ENCODE data around the gene ADARB1. TPM values are rescaled to one million over a fixed set of nuclear protein-coding genes. Genes with fewer than 3 reads are reported as not detected.

The ADARB1 gene
- total and polyA plus RNA-seq, 9 of the 15 experiments (the other 6 are each of a cell fraction or from before 2014, with no cell fraction given): 6.7 to 16.0 (median 8.3) TPM

GRCh38 chr21:45049714-45050344 lies 24.6 kb upstream of the ADARB1 start:
- FAIRE-seq (no peak), ATAC-seq (peak; percentile 20; the same call in 1 of the 3 replicates), DNase-seq (ENCODE audit: extremely low read depth in 1 of 4, low spot score in 3 of 4) (no peak)
- no peak overlapping the region for H2AFZ ChIP-seq (ENCODE audit: low read depth, low read length)
- no peak overlapping the region for H3K27ac ChIP-seq (ENCODE audit: extremely low read depth, low read depth, low read length)
- ChIA-PET CTCF (ENCODE audit: low intra/inter-chr PET ratio) (no interaction called here), POLR2A (no interaction called here)
- intact Hi-C loops (cut with micrococcal nuclease) (no loop called here), in situ Hi-C loops (cut with MboI) (no loop called here)
- 12% methylated on average over 10 of the region's 12 CpGs for WGBS (ENCODE audit: insufficient coverage, low coverage, missing lambda C conversion rate)
- peaks cover 45 to 61% of the 10 kb centered on the region in 2 experiments for H3K27me3 ChIP-seq (ENCODE audit: control insufficient read depth in 2 of 2, insufficient read depth in 2 of 2, low read length in 2 of 2)
- H3K9me1 ChIP-seq (ENCODE audit: control insufficient read depth, insufficient read depth, low read length): no peaks in the 10 kb centered on the region
- no peaks in the 10 kb centered on the region for H3K79me2 ChIP-seq (ENCODE audit: control insufficient read depth, insufficient read depth, low read length)
- BruUV-seq (replicated peaks): no TSS peak
- H3K36me3 ChIP-seq (ENCODE audit: control insufficient read depth, insufficient read depth, low read length): no peaks in the 10 kb centered on the region
- TF ChIP-seq SRSF1 (IDR thresholded peaks at IDR 0.05; ENCODE audit: low read depth, low read length): no peak
- TF ChIP-seq ZNF512 (tag; IDR thresholded peaks at IDR 0.05): no peak
- TF ChIP-seq KDM2B (CRISPR knock-in tag; IDR thresholded peaks at IDR 0.05): no peak
- peaks cover 8% of the 10 kb centered on the region; the same call in 1 of the 2 replicates for H4K20me1 ChIP-seq (replicated peaks; ENCODE audit: control insufficient read depth, insufficient read depth, low read length)
- peaks cover 7% of the 10 kb centered on the region for H3K9me3 ChIP-seq (replicated peaks; ENCODE audit: control insufficient read depth, insufficient read depth, low read depth, low read length)
- no peak overlapping the region for H3K4me2 ChIP-seq (ENCODE audit: insufficient read depth, low read length)
- H3K9ac ChIP-seq (ENCODE audit: insufficient read depth in 1 of 2, low read depth in 2 of 2, low read length in 2 of 2): peak overlapping the region in 1 of 2 experiments; percentile 29; a peak in 1 of 4 replicates
- no peak overlapping the region for H3K4me3 ChIP-seq
- peaks cover 0 to 6% of the 10 kb centered on the region in 2 experiments; a peak in 1 of 5 replicates for H3K4me1 ChIP-seq (replicated peaks in 1 of 2; ENCODE audit: control insufficient read depth in 2 of 2, insufficient read depth in 2 of 2, low read length in 2 of 2)

Measured in K562 (cell line).